GM18526 (cell line): ENCODE measurements around the gene CCT5.

ENCODE experiments used
- POLR2A ChIP-seq: IDR thresholded peaks from 3 replicates; pipeline ENCODE4 v1.6.1; 2011; ENCODE audit not compliant: insufficient read length; ENCODE audit errors: extremely low read depth

Gene CCT5

DNA sequence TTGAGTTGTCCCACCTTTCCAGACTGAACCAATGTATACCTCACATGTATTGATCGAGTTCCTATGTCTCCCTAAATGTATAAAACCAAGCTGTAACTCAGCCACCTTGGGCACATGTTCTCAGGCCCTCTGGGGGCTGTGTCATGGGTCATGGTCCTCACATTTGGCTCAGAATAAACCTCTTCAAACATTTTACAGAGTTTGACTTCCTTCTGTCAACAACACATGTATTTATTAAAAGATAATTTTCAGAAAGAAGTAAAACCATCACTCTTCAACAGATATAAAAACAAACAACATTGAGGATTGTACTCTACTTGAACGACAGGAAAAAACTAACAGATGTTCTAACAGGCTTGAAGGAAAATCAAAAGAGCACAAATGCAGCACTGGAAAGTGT lies 53.1 kb downstream of the CCT5 start:
- no peak for TF ChIP-seq POLR2A

DNA sequence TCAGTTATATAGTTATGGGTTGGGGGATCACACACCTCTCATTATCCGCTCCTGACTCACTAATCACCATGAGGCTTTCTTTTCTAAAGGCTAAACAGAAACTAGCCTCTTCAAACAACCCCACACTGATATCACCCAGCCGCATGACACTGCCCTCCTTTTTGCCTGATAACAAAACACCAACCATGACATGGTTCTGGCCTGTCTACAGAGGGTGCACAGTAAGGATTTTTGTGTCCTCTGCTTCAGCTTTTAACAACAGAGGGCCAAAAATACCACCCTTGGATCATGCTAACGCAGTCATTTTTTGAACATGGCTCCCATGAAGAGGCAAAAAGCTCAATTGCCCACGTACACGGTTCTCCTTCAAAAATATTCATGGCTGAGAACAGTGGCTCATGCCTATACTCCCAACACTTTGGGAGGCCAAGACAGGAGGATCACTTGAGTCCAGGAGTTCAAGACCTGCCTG lies 53.7 kb downstream of the CCT5 start:
- TF ChIP-seq POLR2A, result no peak

DNA sequence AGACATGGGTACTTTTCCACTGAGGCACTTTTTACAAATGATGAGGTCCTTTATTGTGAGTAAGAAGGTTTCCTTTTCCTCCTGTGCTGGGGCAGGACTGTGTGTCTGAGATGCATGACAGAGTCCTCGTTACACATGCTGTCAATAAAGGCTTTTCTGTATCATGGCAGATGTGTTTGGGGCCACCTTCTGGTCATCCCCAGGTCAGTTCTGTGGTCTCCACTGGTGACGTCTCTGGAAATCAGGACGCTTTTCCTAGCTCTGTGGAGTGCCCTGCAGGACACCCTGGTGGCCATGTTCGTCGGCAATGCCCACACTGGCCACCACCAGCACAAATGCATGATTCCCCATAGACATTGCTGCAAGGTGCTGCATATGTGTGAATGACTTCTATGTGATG lies 54.9 kb downstream of the CCT5 start:
- no peak for TF ChIP-seq POLR2A

DNA sequence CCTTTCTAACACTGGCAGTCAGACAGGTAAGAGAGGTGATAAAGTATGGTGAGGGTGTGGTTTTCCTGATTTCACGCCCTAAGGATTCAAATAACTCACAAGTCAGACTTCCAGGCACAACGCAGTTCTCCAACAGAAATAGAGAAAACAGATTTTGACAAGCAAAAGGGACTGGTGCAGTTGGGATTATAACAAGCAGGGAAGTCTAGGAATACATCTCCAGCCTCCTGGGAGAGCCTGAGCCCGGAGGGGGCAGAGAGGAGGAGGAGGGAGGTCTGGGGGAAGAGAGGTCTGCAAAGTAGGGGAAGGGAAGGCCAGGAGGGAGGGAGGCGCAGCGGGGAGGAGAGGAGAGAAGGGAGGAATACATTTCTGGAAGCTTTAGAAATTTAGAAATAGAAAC lies 56.0 kb downstream of the CCT5 start:
- TF ChIP-seq POLR2A, result no peak

DNA sequence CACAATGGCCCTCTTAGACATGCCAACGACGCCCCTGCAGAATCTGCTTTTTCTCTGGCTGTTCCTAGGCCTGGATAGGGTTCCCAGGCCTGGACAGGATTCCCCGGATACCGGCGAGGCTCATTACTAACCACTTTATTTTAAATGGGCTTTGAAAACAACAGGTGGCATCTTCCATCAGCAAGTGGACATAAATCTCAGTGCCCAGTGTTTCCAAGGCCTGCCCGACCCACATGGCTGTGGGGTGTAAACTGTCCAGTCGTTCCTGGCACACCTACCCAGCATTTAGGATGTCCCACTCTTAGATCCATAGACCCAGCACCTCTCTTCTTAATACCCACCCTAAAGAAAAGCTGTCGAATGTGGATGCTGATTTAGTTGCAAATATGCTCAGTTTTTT lies 56.7 kb downstream of the CCT5 start:
- TF ChIP-seq POLR2A, result no peak

DNA sequence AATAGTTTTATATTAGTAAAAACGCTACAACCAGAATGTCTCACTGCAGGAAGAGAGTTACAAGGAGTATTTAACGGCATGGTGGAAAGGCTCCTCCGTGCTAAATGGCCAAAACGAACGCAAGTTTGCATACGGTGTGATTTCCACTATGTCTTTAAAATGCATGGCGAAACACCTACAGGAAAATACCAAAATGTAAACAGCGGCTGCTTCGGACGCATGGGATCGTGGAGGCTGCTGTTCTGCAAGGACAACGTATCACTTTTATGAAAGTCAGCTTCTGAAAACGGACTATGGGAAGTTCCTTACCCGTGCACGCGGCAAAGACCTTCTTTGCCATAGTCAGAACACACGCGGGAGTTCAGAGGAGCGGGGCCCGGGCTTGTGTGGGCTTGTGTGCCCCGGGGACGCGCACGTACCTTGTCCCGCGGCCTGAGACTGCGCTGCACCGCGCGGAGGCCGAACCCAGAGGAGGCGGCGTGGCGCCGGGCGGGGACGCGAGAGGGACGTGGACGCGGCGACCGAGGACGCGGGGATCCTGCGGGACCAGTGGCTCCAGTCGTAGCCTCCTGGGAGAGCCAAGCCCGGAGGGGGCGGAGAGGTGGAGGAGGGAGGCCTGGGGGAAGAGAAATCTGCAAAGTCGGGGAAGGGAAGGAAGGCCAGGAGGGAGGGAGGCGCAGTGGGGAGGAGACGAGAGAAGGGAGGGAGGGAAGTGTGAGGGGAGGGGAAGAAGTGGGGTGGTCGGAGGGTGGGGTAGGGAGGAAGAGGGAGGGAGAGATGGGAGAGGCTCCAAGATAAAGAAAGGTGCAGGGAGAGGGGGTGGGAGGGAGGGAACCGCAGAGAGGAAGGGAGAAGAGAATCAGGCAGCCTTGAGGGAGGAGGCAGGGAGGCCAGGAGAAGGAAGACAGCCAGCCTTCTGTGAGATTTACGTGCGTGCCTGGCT lies 57.4 kb downstream of the CCT5 start, which contains the start of gene CMBL:
Gene CMBL (minus strand): TSS at position 697 of the 943 bp plus-strand sequence. CDS start 17,140 bp downstream, outside the sequence.
- no peak for TF ChIP-seq POLR2A

DNA sequence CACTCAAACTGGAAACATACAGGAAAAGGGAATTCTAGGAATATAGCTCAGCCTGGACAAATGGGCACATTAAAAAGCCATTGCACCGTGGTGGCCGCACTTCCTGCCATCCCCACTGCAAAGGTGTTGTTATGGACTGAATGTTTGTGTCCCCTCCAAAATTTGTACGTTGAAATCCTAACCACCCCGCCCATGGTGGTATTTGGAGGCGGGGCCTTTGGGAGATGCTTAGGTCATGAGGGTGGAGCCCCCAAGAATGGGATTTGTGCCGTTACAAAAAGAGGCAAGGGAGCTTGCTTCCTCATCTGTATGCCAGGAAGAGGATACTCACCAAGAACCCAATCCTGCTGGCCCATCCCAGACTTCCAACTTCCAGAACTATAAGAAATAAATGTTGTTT lies 58.8 kb downstream of the CCT5 start:
- TF ChIP-seq POLR2A, result no peak

DNA sequence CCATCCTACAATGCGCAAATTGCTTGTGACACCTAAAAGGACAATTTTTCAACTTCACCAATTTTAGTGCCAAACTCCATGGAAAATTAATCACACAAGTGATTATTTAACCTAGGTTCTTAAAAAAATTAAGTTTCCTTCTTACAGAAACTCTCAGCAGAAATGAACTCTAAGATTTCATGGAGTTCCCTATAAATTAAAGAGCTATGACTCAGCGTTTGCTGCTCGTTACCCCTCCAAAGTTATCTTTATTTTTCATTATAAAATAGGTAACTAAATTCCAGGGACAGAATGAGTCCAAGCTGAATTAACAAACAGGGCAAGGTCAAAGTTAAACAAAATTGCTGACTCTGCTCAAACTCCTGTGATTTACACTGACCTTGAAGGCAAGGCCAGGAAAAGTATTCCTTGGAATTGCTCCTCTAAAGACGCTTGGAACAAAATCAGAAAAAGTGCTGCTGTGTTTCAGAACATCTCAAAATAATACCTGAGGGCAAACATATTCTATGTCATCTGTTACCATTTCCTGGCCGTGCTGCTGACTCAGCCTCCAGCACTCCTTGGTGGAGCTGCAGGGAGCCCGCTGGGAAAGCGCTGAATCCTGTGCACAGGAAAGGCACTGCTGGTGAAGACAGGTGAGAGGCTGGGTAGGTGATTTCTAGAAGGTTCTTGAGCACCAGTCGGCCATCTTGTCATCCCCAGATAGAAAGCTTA lies 60.1 kb downstream of the CCT5 start:
- TF ChIP-seq POLR2A, result no peak

DNA sequence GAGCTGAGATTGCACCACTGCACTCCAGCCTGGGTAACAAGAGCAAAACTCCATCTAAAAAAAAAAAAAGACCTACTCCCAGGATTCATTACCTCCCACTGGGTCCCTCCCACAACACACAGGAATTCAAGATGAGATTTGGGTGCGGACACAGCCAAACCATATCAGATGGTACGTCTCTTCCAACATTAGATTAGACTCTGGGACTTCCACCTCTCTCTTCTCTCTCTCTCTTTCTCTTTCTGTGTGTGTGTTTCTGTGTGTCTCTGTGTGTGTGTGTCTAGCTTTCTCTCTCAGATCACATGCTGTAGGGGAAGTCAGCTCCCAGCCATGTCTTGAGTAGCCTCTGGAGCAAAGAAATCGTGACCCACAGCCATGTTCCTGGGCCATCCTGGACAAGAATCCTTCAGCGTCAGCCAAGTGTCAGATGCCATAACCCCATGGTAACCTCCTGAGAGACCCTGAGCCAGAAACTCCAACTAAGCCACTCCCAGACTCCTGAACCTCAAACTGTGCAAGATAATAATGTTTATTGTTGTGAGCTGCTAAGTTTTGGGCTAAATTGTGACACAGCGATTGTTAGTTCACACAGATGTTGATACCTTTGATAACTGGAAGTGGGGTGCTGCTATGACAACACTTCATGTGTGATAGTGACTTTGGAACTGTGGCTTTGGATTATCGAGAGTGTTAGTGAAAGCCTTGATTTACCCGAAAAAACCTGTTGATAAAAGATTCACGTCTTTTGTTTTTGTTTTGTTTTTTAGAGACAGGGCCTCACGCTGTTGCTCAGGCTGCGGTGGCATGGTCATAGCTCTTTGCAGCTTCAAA lies 61.7 kb downstream of the CCT5 start:
- TF ChIP-seq POLR2A, result no peak

DNA sequence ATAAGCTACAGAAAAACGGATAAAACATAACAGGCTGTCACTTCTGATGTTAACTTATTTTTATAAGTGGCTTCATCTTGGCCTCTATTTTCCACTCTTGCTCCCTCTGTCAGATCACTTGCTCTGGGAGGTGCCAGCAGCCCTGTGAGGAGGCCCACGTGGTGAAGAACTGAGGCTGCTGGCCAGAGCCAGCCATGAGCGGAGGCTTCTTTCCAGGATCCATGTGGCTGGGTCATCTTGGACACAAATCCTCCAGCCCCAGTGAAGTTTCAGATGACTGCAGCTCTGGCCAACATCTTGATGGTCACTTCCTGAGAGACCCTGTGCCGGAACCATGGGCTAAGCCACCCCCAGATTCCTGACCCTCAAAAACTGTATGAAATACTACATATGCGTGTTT lies 65.1 kb downstream of the CCT5 start:
- no peak for TF ChIP-seq POLR2A
